ENCODE results near the gene SMIM10. TPM values are rescaled to one million over a fixed set of nuclear protein-coding genes. Genes with fewer than 3 reads are reported as not detected.

SMIM10 gene
- total RNA-seq, 1 donor from 2014 or later, result 2.7 TPM

DNA sequence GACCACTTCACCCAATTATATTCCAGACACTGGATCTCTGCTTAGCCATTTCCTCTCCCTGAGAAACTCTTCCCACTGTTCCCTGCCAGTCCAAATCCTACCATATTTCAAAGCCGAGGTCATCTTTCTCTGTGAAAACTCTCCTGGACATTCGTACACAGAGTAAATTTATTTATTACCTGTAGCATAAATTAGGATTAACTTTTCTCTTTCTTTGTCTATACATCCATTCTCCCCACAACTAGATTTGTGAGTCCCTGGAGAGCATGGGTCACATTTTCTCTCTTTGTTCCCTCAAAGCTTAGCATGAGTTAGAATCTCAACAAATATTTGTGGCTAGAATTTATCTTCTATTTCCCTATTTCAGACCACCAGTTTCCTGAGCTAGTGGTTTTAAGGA lies 27.8 kb upstream of the SMIM10 start:
- no peaks in the 10 kb centered on the region for H3K4me1 Mint-ChIP-seq
- H3K27ac Mint-ChIP-seq (ENCODE audit: unreplicated experiment), result no peak overlapping the region
- no peaks in the 10 kb centered on the region for H3K27me3 Mint-ChIP-seq (ENCODE audit: low read depth)
- H3K4me3 Mint-ChIP-seq, result no peak overlapping the region
- no peaks in the 10 kb centered on the region for H3K36me3 Mint-ChIP-seq (ENCODE audit: low read depth)
- no peak for DNase-seq (ENCODE audit: low read depth, low spot score)
- TF ChIP-seq, protein P1, sequence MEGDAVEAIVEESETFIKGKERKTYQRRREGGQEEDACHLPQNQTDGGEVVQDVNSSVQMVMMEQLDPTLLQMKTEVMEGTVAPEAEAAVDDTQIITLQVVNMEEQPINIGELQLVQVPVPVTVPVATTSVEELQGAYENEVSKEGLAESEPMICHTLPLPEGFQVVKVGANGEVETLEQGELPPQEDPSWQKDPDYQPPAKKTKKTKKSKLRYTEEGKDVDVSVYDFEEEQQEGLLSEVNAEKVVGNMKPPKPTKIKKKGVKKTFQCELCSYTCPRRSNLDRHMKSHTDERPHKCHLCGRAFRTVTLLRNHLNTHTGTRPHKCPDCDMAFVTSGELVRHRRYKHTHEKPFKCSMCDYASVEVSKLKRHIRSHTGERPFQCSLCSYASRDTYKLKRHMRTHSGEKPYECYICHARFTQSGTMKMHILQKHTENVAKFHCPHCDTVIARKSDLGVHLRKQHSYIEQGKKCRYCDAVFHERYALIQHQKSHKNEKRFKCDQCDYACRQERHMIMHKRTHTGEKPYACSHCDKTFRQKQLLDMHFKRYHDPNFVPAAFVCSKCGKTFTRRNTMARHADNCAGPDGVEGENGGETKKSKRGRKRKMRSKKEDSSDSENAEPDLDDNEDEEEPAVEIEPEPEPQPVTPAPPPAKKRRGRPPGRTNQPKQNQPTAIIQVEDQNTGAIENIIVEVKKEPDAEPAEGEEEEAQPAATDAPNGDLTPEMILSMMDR (conservative IDR thresholded peaks at IDR 0.05), result no peak
- no peaks in the 10 kb centered on the region for H3K9me3 Mint-ChIP-seq

DNA sequence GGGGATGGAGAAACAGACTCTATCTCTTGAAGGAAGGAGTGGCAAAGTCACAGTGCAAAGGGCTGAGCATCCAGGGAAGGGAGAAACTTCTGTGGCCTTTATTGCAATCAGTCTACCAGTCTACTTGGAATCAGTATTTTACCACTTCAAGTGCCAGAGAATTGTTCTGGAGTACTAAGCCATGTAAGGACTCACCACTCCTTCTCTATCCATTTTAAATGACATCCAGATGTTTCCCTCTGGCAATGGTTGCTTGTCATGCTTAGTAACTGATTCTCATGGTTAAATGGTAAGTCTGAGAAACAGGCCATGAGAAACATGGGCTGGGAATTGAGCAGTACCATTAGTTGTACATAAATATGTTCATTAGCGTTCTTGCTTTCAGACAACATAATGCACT lies 21.1 kb upstream of the SMIM10 start:
- no peak for DNase-seq (ENCODE audit: low read depth, low spot score)

DNA sequence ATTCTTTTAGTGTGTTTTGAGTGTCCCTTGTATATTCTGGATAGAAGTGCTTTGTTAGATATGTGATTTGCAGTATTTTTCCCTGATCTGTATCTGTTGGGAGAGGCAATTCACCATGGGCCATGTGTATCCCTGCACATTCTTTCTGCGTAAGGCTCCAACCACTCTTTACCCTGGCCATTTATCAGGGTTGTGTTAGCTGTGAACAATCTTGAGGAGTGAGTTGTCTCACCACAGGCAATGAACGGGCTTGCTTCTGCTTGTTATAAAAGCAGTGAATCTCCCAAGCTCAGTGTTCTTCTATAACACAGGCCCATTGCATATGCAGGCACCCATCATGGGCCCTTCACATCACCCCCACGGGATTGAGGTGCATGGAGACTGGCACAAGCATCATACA lies 18.9 kb upstream of the SMIM10 start:
- TF ChIP-seq, protein P1 (conservative IDR thresholded peaks at IDR 0.05), result no peak
- Mint-ChIP-seq H3K9me3 (peaks cover 4% of the 10 kb centered on the region), H3K36me3 (ENCODE audit: low read depth) (no peaks in the 10 kb centered on the region), H3K4me3 (no peak overlapping the region), H3K4me1 (no peaks in the 10 kb centered on the region), H3K27me3 (ENCODE audit: low read depth) (no peaks in the 10 kb centered on the region), H3K27ac (ENCODE audit: unreplicated experiment) (no peak overlapping the region)
- no peak for DNase-seq (ENCODE audit: low read depth, low spot score)

More for the DNA sequence above, 21.1 kb upstream of the SMIM10 start:
- H3K4me3 Mint-ChIP-seq, result no peak overlapping the region
- no peaks in the 10 kb centered on the region for H3K36me3 Mint-ChIP-seq (ENCODE audit: low read depth)
- H3K9me3 Mint-ChIP-seq, result peaks cover 4% of the 10 kb centered on the region
- no peaks in the 10 kb centered on the region for H3K27me3 Mint-ChIP-seq (ENCODE audit: low read depth)
- no peak overlapping the region for H3K27ac Mint-ChIP-seq (ENCODE audit: unreplicated experiment)
- TF ChIP-seq, protein P1 (conservative IDR thresholded peaks at IDR 0.05), result no peak
- H3K4me1 Mint-ChIP-seq, result no peaks in the 10 kb centered on the region

DNA sequence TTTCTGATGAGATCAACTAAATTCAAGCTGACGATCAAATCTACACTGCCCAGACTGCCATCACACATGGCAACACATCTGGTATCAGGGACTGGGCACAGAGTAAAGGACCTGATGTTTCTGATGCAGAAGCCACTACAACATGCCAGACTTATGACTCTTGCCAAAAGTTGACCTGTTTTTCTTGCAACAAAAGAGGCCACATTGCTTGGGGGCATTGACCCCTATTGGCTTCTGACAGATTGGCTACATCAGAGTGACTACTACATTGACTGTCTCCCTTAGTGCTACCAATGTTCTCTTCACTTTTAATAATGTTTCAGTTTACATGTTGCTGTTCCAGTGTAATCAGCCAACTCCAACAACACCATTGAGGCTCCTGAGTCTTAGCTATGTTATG lies 15.3 kb upstream of the SMIM10 start:
- DNase-seq (ENCODE audit: low read depth, low spot score), result no peak
- Mint-ChIP-seq H3K4me3 (no peak overlapping the region), H3K9me3 (peaks cover 7% of the 10 kb centered on the region), H3K27ac (ENCODE audit: unreplicated experiment) (no peak overlapping the region), H3K4me1 (no peaks in the 10 kb centered on the region), H3K27me3 (ENCODE audit: low read depth) (no peaks in the 10 kb centered on the region), H3K36me3 (ENCODE audit: low read depth) (no peaks in the 10 kb centered on the region)
- TF ChIP-seq, protein P1 (conservative IDR thresholded peaks at IDR 0.05), result no peak

DNA sequence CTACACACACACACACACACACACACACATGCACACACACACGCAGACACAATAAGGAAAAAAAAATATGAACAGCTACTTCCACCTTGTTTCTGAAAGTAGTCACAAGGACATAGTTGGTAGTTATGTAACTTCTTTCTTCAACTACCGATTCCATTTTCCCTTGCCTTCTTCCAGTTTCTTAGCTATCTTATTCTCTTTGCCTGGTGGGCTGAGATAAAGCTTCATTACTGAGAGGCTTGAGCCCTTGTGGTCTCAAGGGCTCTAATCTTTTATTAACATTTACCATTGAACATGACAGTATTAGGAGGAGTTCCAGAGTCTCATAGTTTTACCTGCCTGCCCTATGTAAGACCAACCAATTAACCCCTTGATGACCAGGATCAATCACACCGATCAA lies 8.9 kb upstream of the SMIM10 start:
- H3K36me3 Mint-ChIP-seq (ENCODE audit: low read depth), result no peaks in the 10 kb centered on the region
- H3K27ac Mint-ChIP-seq (ENCODE audit: unreplicated experiment), result no peak overlapping the region
- H3K9me3 Mint-ChIP-seq, result peaks cover 4% of the 10 kb centered on the region
- H3K4me3 Mint-ChIP-seq, result no peak overlapping the region
- DNase-seq (ENCODE audit: low read depth, low spot score), result no peak
- no peaks in the 10 kb centered on the region for H3K4me1 Mint-ChIP-seq
- no peaks in the 10 kb centered on the region for H3K27me3 Mint-ChIP-seq (ENCODE audit: low read depth)
- TF ChIP-seq, protein P1 (conservative IDR thresholded peaks at IDR 0.05), result no peak

DNA sequence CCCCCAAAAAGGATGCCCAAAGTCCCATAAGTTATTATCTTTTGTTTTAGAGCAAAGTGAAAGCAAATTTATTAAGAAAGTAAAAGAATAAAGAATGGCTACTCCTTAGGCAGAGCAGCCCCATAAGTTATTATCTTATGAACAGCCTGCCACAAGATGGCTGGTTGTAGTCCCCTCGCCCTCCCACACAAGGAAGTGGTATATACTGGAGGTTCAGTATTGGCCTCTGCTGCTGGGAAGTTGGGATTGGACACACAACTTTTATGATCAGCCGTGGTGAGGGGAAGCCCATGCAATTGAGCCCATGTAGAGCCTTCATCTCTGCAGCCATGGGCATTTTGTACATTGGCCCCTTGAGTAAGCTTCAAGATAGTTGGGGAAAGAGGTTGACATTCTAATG lies 8.0 kb upstream of the SMIM10 start:
- no peak for DNase-seq (ENCODE audit: low read depth, low spot score)
- Mint-ChIP-seq H3K9me3 (peaks cover 4% of the 10 kb centered on the region), H3K27me3 (ENCODE audit: low read depth) (no peaks in the 10 kb centered on the region), H3K27ac (ENCODE audit: unreplicated experiment) (no peak overlapping the region), H3K4me3 (no peak overlapping the region), H3K36me3 (ENCODE audit: low read depth) (no peaks in the 10 kb centered on the region), H3K4me1 (no peaks in the 10 kb centered on the region)
- TF ChIP-seq, protein P1 (conservative IDR thresholded peaks at IDR 0.05), result no peak

Data from neural crest cell (in vitro differentiated cells).